AG10803 (cell line): Measurements from ENCODE around the gene SHFL.

Experiments used
- DNase-seq: peaks from one replicate; pipeline ENCODE4 v3.0.0; 2010; ENCODE audit warnings: low read depth
- H3K4me3 ChIP-seq: 2 replicates; pipeline ENCODE4 v1.5.1; 2011; ENCODE audit warnings: mild to moderate bottlenecking, low read length, control low read depth
- CTCF ChIP-seq: conservative IDR thresholded peaks from 2 replicates; pipeline ENCODE4 v1.5.1; 2011; ENCODE audit warnings: mild to moderate bottlenecking, low read length, control low read depth, inconsistent platforms

Gene SHFL

GRCh38 chr19:10116866-10117616 lies 30.9 kb downstream of the SHFL start:
- no peak for DNase-seq
- no peak overlapping the region for H3K4me3 ChIP-seq
- no peak for TF ChIP-seq CTCF

- DNase-seq: peak; percentile 17
- peak overlapping the region; percentile 95 for H3K4me3 ChIP-seq
- no peak for TF ChIP-seq CTCF
These were observed 32.8 kb downstream of the SHFL start for GRCh38 chr19:10118960-10119359.

- peak overlapping the region; percentile 49 for H3K4me3 ChIP-seq
- peak; percentile 92 for DNase-seq
- TF ChIP-seq CTCF: no peak
These were observed 34.5 kb downstream of the SHFL start for GRCh38 chr19:10120538-10121189.

- TF ChIP-seq CTCF: no peak
- H3K4me3 ChIP-seq: no peak overlapping the region
- DNase-seq: peak; percentile 77
These were observed 35.9 kb downstream of the SHFL start for GRCh38 chr19:10122045-10122444.

- H3K4me3 ChIP-seq: no peak overlapping the region
- TF ChIP-seq CTCF: no peak
- no peak for DNase-seq
These were observed 38.3 kb downstream of the SHFL start for GRCh38 chr19:10124429-10124828.

GRCh38 chr19:10126213-10126639 lies 40.1 kb downstream of the SHFL start:
- no peak for DNase-seq
- no peak for TF ChIP-seq CTCF
- H3K4me3 ChIP-seq: no peak overlapping the region

GRCh38 chr19:10132905-10133304 lies 46.8 kb downstream of the SHFL start:
- H3K4me3 ChIP-seq: no peak overlapping the region
- DNase-seq: no peak
- TF ChIP-seq CTCF: no peak
